Neural progenitor cell (in vitro differentiated cells): ENCODE measurements around the gene TTLL5.

Source experiments
- EZH2 ChIP-seq: fragments of 200-600 bp; sonication (generic); IDR thresholded peaks from 2 replicates; pipeline ENCODE4 v1.6.1; 2017; ENCODE audit warnings: antibody characterized with exemption, mild to moderate bottlenecking, moderate library complexity
- EZH2phosphoT487 ChIP-seq: fragments of 200-600 bp; sonication (generic); IDR thresholded peaks from 2 replicates; pipeline ENCODE4 v1.6.1; 2017; ENCODE audit warnings: antibody characterized with exemption
- TF ChIP-seq, protein P1 (sequence below): fragments of 200-600 bp; sonication (generic); IDR thresholded peaks from 2 replicates; pipeline ENCODE4 v1.5.1; 2017; ENCODE audit warnings: antibody characterized with exemption, mild to moderate bottlenecking

DNA sequence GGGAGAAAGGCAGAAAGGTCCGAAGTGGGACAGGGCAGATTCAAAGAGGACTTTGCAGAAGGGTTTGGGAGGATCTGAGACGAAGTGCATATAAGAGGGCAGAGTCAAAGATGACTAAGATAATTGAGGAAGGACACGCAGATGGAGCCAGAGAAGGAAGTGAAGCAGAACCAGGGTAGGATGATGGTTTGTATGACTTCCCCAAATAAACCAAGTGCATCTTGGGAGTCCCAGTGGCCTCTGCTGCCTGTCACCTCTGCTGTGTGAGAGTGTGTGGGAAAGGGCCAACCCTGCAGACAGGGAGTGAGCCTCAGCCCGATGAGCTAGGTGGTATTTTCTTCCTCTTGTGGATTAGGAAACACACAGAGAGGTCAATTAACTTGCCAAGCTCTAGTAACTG lies 45.8 kb upstream of the TTLL5 start:
- TF ChIP-seq, protein P1, sequence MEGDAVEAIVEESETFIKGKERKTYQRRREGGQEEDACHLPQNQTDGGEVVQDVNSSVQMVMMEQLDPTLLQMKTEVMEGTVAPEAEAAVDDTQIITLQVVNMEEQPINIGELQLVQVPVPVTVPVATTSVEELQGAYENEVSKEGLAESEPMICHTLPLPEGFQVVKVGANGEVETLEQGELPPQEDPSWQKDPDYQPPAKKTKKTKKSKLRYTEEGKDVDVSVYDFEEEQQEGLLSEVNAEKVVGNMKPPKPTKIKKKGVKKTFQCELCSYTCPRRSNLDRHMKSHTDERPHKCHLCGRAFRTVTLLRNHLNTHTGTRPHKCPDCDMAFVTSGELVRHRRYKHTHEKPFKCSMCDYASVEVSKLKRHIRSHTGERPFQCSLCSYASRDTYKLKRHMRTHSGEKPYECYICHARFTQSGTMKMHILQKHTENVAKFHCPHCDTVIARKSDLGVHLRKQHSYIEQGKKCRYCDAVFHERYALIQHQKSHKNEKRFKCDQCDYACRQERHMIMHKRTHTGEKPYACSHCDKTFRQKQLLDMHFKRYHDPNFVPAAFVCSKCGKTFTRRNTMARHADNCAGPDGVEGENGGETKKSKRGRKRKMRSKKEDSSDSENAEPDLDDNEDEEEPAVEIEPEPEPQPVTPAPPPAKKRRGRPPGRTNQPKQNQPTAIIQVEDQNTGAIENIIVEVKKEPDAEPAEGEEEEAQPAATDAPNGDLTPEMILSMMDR: no peak
- TF ChIP-seq EZH2phosphoT487 (no peak), EZH2 (no peak)
